K562 (cell line): Measurements from ENCODE around the gene CUTA.

Experiments used
- EZH2 ChIP-seq: IDR thresholded peaks from 2 replicates; pipeline ENCODE4 v1.6.1; 2012; ENCODE audit warnings: low read depth, mild to moderate bottlenecking, inconsistent platforms, low read length, borderline replicate concordance
- RAD21 ChIP-seq, 2 experiments: fragments of 250-450 bp in 1 of 2; fragments of 450-650 bp in 1 of 2; sonication (Bioruptor Pico) in 1 of 2; formaldehyde crosslinking in 1 of 2; IDR thresholded peaks in 1 of 2; conservative IDR thresholded peaks in 1 of 2; 2 replicates each; pipeline versions ENCODE4 v1.4.0 to v1.8.0; 2020 to 2022; ENCODE audit warnings: mild to moderate bottlenecking in 2 of 2, moderate library complexity in 1 of 2

DNA sequence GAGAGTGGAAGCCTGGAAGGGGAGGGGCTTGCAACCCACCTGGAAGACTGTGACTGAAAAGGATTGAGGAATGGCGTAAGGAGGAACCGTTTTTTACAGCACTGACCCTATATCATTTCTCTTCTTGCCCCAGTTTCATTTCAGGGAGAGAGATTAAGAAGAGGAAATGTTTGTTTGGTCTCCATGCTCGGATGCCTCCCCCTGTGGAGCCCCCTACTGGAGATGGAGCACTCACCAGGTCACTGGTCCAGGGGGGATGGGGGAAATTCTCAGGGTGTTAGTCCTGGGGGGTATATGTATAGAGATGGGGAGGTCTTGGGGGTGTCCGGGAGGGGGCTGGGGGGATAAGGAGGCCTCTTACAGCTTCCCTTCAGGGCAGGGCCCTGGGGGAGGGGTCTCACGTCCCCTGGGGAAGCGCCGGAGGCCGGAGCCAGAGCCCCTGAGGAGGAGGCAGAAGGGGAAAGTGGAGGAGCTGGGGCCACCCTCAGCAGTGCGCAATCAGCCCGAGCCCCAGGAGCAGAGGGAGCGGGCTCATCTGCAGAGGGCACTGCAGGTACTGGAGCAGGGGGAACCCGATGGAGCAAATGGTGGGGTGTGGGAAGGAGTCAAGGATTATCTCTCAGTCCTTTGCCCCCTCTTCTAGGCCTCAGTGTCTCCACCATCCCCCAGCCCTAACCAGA, 3.2 kb downstream of the CUTA start:
- TF ChIP-seq RAD21 (CRISPR knock-in tag; conservative IDR thresholded peaks at IDR 0.05 in 1 of 2, IDR thresholded peaks at IDR 0.05 in 1 of 2) (no peak), EZH2 (no peak)
